Neuron (in vitro differentiated cells): Measurements from ENCODE around the gene BOD1L1.

ENCODE experiments used
- H2AFZ ChIP-seq: one replicate; pipeline ENCODE4 v1.6.1; 2013; ENCODE audit warnings: low read depth, mild to moderate bottlenecking, inconsistent platforms, low read length, moderate library complexity
- H3K27me3 ChIP-seq: one replicate; pipeline ENCODE4 v1.6.1; 2013; ENCODE audit warnings: low read length; ENCODE audit not compliant: insufficient read depth
- H3K36me3 ChIP-seq: one replicate; pipeline ENCODE4 v1.6.1; 2013; ENCODE audit warnings: low read length; ENCODE audit not compliant: insufficient read depth
- H3K4me1 ChIP-seq: one replicate; pipeline ENCODE4 v1.6.1; 2013; ENCODE audit warnings: low read length; ENCODE audit not compliant: insufficient read depth
- H3K4me3 ChIP-seq: 2 replicates; pipeline ENCODE4 v1.5.1; 2013; ENCODE audit warnings: mild to moderate bottlenecking, low read length, moderate library complexity
- H3K9me3 ChIP-seq: one replicate; pipeline ENCODE4 v1.6.1; 2013; ENCODE audit warnings: low read length

Gene BOD1L1

GRCh38 chr4:13546142-13546940 lies 81.2 kb downstream of the BOD1L1 start:
- Histone ChIP-seq H3K4me3 (no peak overlapping the region), H3K4me1 (peaks cover 8% of the 10 kb centered on the region), H3K9me3 (peaks cover 2% of the 10 kb centered on the region), H3K27me3 (peaks cover 23% of the 10 kb centered on the region), H3K36me3 (no peaks in the 10 kb centered on the region), H2AFZ (no peak overlapping the region)

GRCh38 chr4:13545394-13545808 lies 82.1 kb downstream of the BOD1L1 start:
- Histone ChIP-seq H3K9me3 (peaks cover 2% of the 10 kb centered on the region), H3K4me3 (peak overlapping the region; percentile 53), H3K4me1 (peaks cover 8% of the 10 kb centered on the region), H2AFZ (peak overlapping the region; percentile 82), H3K36me3 (peaks cover 2% of the 10 kb centered on the region), H3K27me3 (peaks cover 30% of the 10 kb centered on the region)

DNA sequence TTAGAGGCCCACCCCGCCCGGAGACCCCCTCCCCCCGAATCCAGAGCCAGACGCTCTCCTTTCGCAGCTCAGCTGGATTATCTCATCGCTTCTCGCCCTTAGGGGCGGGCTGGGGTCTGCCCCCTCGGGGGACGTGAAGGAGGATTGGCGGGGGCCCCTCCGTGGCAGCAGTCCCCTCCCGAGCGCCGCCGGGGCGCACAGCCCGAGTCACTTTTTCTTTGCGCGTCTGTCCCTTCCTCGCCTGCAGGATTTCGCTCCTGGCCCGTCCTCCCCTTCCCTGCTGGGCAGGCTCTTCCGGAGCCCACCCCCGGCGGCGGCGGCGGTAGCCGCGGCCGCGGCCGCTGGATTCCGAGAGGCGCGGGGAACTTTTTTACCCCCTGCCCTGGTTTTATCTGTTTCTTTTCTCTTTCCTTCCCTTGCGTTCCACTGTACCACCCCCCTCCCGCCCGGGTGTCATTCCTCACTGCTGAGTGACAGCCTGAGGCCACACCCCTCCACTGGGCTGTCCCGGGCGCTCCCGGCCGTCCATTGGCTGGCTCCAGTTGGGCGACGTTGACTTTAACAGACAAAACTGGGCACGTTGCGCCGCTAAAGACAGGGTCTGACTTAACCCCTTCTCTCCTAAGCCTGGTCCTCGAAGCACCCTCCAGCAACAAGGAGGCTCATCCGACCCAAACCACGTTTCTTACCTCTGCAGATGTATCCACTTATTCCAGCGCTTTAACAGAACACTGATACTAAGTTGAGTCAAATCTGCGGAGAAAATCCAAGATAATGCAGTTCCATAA lies 82.7 kb downstream of the BOD1L1 start:
- H2AFZ ChIP-seq, result peak overlapping the region; percentile 82
- H3K27me3 ChIP-seq, result peaks cover 31% of the 10 kb centered on the region
- H3K36me3 ChIP-seq, result peaks cover 2% of the 10 kb centered on the region
- H3K9me3 ChIP-seq, result peaks cover 7% of the 10 kb centered on the region
- H3K4me1 ChIP-seq, result peaks cover 8% of the 10 kb centered on the region
- H3K4me3 ChIP-seq, result peak overlapping the region; percentile 53

DNA sequence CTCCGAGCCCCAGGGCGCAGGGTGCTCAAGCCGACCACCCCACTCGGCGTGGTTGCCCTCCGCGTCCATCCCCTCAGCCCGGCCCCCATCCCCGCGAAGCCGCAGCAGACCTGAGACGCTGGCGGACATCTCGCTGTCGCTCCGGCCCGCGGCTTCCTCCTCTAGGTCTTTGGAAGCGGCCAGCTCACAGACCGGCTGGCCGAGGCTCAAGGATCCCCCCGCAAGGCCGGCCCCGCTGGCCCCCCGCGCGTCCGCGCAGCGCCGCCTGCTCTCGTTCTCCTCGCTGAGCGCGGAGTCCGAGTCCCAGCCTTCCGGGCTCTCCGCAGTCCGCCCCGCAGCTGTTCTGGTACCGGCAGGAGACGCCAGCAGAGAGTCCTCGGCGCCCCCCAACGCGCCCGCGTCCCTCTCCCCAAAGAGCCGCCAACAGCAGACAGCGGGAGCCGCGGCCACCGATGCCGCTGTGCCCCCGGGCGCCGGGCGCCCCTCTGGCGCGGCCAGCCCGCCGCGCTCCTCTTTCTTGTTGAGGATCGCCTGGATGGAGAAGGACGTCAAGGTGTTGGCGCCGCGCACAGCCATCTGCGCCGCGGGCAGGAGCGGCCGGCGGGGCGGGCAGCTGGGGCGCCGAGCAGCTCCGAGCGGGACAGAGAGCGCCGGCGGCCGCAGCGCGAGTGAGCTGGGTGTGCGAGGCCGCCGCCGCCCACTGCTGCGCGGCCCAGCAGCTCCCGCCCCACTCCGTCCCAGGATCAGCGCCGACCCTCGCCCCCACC lies 83.5 kb downstream of the BOD1L1 start, which contains the start of gene NKX3-2:
TSS of gene NKX3-2 (minus strand) at position 670 of the 767 bp plus-strand sequence. CDS start at position 576, 94 bp downstream.
- H3K9me3 ChIP-seq, result peaks cover 7% of the 10 kb centered on the region
- peak within 1 kb of the TSS; percentile 82 for H2AFZ ChIP-seq
- peaks cover 8% of the 10 kb centered on the region for H3K4me1 ChIP-seq
- H3K36me3 ChIP-seq, result peaks cover 2% of the 10 kb centered on the region
- H3K4me3 ChIP-seq, result peak within 1 kb of the TSS; percentile 53
- H3K27me3 ChIP-seq, result peaks cover 31% of the 10 kb centered on the region

DNA sequence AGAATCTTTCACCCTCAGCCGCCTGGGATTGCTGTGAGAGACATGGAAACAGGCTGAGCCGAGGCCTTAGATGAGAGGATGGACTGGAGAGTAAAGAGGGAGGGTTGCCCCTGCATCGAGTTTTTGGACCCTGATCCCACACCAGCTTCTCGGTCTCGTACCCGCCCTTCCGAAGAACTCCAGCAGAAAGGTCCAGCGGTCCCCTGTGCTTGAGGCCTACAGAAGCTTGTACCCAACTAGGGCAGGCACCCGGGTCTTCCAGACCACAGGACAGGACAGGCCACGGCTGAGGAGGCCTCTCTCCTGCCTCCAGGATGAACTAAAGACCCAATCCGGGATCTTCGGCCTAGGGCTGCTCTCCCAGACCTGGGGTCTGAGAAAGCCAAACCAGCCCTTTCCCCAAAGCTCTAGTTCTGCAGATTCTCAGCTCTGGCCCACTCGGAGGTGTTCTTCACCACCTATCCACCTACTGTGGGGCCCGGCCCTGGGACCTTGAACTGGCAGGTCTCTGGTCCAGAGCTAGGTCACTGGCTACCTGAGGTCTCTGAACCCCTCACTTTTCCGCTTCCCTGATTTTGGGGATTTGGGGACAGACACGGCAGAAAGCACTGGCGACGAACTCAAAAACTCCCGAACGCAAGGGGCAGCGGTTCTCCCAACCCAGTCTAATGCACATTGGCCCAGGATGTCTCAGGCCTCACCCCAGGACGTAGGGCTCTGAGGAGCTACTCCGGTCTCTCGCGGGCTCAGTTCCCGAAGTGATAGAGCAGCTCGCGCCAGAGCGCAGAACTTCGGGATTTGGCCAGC lies 84.3 kb downstream of the BOD1L1 start:
- Histone ChIP-seq H3K36me3 (peaks cover 2% of the 10 kb centered on the region), H3K9me3 (peaks cover 11% of the 10 kb centered on the region), H3K4me1 (peaks cover 8% of the 10 kb centered on the region), H3K27me3 (peaks cover 38% of the 10 kb centered on the region), H2AFZ (peak overlapping the region; percentile 82), H3K4me3 (peak overlapping the region; percentile 53)

- H3K27me3 ChIP-seq, result peaks cover 43% of the 10 kb centered on the region
- H3K4me1 ChIP-seq, result peaks cover 8% of the 10 kb centered on the region
- H3K36me3 ChIP-seq, result peaks cover 2% of the 10 kb centered on the region
- no peak overlapping the region for H2AFZ ChIP-seq
- H3K9me3 ChIP-seq, result peaks cover 13% of the 10 kb centered on the region
- peak overlapping the region; percentile 53 for H3K4me3 ChIP-seq
Observed at GRCh38 chr4:13542577-13543031, 84.9 kb downstream of the BOD1L1 start.

- Histone ChIP-seq H3K4me1 (peaks cover 8% of the 10 kb centered on the region), H3K4me3 (no peak overlapping the region), H3K27me3 (peaks cover 49% of the 10 kb centered on the region), H3K36me3 (peaks cover 2% of the 10 kb centered on the region), H2AFZ (no peak overlapping the region), H3K9me3 (peaks cover 18% of the 10 kb centered on the region)
Observed at GRCh38 chr4:13541720-13542576, 85.6 kb downstream of the BOD1L1 start.

GRCh38 chr4:13541176-13541604 lies 86.3 kb downstream of the BOD1L1 start:
- Histone ChIP-seq H3K36me3 (peaks cover 2% of the 10 kb centered on the region), H2AFZ (no peak overlapping the region), H3K9me3 (peaks cover 20% of the 10 kb centered on the region), H3K4me1 (peaks cover 8% of the 10 kb centered on the region), H3K27me3 (peaks cover 44% of the 10 kb centered on the region), H3K4me3 (no peak overlapping the region)

DNA sequence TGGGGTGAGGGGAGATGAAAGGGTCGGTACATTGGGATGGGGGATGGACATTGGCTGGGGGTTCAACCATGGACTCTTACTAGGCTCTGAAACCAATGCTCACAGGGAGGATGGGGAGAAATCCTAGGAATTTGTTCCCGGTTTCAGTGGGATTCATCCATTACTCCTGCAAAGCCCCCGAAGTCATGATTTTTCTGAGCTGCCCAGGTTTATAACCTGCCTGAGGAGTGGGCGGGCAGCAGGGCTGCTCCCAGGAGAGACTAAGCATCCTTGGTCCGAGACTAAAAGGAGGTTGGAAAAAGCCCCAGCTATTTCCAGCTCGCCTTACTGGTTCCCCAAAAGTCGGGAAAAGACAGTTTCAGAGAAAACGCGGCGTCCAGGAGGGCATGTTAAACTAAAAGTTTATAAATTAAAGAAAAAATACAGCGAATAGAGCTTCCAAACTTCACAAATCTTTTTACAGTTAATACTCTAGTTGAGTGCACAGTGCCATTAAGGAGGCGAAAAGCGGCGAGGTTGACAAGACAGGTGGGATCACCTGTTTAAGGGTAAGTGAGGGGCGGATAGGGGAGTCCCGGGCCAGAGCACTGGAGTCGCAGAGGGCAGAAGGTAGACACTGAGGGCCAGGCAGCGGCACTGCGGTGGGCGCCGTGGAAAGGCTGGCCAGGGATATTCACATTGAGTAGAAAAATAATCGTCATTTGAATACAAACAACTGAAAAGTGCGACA lies 86.9 kb downstream of the BOD1L1 start:
- Histone ChIP-seq H3K36me3 (peaks cover 2% of the 10 kb centered on the region), H3K9me3 (peaks cover 20% of the 10 kb centered on the region), H3K4me3 (no peak overlapping the region), H3K4me1 (peaks cover 8% of the 10 kb centered on the region), H3K27me3 (peaks cover 49% of the 10 kb centered on the region), H2AFZ (no peak overlapping the region)

GRCh38 chr4:13539619-13540445 lies 87.7 kb downstream of the BOD1L1 start:
- peaks cover 20% of the 10 kb centered on the region for H3K9me3 ChIP-seq
- no peak overlapping the region for H2AFZ ChIP-seq
- peaks cover 2% of the 10 kb centered on the region for H3K36me3 ChIP-seq
- H3K27me3 ChIP-seq, result peaks cover 56% of the 10 kb centered on the region
- H3K4me1 ChIP-seq, result peaks cover 8% of the 10 kb centered on the region
- H3K4me3 ChIP-seq, result no peak overlapping the region
